Measurements from ENCODE around the gene PPP2R2C. TPM values are rescaled to one million over a fixed set of nuclear protein-coding genes. Genes with fewer than 3 reads are reported as not detected.

The PPP2R2C gene
- total and polyA plus RNA-seq, 12 donors: 0.14 to 10.6 (median 4.2) TPM

- Histone ChIP-seq H3K27me3 (no peaks in the 10 kb centered on the region), H3K4me1 (no peaks in the 10 kb centered on the region), H3K36me3 (peaks cover 0 to 97% (median 28%) of the 10 kb centered on the region in 9 donors), H3K27ac (no peak overlapping the region), H3K4me3 (no peak overlapping the region), H3K9me3 (no peaks in the 10 kb centered on the region)
- WGBS, 2 donors: 96 to 97% methylated on average over 15 of the region's 15 CpGs
- ATAC-seq: no peak
- intact Hi-C loops (cut with DNase I): no loop called here
- TF ChIP-seq, protein P1, sequence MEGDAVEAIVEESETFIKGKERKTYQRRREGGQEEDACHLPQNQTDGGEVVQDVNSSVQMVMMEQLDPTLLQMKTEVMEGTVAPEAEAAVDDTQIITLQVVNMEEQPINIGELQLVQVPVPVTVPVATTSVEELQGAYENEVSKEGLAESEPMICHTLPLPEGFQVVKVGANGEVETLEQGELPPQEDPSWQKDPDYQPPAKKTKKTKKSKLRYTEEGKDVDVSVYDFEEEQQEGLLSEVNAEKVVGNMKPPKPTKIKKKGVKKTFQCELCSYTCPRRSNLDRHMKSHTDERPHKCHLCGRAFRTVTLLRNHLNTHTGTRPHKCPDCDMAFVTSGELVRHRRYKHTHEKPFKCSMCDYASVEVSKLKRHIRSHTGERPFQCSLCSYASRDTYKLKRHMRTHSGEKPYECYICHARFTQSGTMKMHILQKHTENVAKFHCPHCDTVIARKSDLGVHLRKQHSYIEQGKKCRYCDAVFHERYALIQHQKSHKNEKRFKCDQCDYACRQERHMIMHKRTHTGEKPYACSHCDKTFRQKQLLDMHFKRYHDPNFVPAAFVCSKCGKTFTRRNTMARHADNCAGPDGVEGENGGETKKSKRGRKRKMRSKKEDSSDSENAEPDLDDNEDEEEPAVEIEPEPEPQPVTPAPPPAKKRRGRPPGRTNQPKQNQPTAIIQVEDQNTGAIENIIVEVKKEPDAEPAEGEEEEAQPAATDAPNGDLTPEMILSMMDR (IDR thresholded peaks at IDR 0.05): no peak
- no peak for DNase-seq
These were observed 183.5 kb downstream of the PPP2R2C start for GRCh38 chr4:6288871-6289270.

DNA sequence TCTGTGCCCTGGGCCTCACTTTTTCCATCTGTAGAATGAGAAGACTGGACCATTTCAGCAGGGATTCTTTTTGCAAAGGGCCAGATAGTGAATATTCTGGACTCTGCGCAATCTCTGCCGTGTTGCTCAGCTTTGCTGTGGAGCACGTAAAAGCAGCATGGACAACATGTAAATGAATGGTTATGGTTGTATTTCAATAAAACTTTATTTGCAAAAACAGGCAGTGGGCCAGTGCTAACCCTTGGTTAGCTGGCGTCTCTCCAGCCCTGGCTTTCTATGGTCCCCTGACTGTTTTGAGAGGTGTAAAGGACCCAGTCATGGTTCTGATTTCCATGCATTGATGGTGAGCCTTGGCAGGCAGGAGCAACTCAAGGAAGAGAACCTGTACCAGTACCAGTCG is 184.1 kb downstream of the PPP2R2C start:
- Histone ChIP-seq H3K36me3 (peaks cover 0 to 98% (median 23%) of the 10 kb centered on the region in 9 donors), H3K4me3 (no peak overlapping the region), H3K4me1 (peaks cover 0 to under 1% (median 0%) of the 10 kb centered on the region in 9 donors), H3K27ac (no peak overlapping the region), H3K9me3 (no peaks in the 10 kb centered on the region), H3K27me3 (no peaks in the 10 kb centered on the region)
- ATAC-seq (no peak), DNase-seq (no peak)
- intact Hi-C loops (cut with DNase I): no loop called here
- WGBS, 2 donors: 95 to 97% methylated on average over 5 of the region's 5 CpGs
- TF ChIP-seq, protein P1 (IDR thresholded peaks at IDR 0.05): no peak

DNA sequence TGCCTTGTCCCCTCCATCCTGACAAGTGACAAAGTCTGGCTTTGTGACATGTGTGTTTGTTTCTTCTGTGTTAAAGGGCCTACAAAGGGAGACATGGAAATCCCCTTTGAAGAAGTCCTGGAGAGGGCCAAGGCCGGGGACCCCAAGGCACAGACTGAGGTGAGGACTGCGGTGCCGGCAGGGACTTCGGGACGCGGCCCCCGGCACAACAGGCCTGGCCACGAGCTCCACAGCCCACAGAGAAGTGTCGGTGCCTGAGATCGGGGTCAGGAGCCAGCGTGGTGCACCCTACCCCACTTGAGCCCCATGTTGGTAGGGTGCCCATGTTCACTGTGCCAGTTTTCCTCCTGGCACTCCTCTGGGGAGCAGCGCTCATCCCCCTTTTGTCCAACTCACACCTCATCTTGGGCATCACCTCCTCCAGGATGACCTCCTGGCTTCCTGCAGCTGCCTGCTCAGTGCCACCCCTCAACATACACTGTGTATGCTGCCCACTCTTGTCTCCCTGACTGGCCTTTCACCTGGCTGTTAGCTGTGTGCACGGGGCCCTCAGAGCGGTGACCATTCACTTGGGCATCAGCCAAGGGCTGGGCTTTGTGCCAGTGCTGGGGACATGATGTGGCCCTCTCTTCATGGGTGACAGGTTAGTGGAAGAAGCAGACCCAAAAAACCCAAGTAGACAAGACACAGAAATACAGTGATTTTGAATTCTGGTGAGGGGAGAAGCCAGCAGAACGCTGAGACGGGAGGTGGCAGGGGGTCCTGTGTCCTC is 185.2 kb downstream of the PPP2R2C start:
- ATAC-seq (peak in 2 of 8 donors; percentile 25 to 29), DNase-seq (peak in 1 of 2 donors; percentile 45)
- Histone ChIP-seq H3K4me1 (peaks cover 4 to 12% (median 8%) of the 10 kb centered on the region in 9 donors), H3K36me3 (peaks cover 0 to 91% (median 19%) of the 10 kb centered on the region in 9 donors), H3K9me3 (no peaks in the 10 kb centered on the region), H3K27me3 (no peaks in the 10 kb centered on the region), H3K4me3 (no peak overlapping the region), H3K27ac (no peak overlapping the region)
- WGBS, 2 donors: 90 to 94% methylated on average over 16 of the region's 16 CpGs
- intact Hi-C loops (cut with DNase I): no loop called here
- TF ChIP-seq, protein P1 (IDR thresholded peaks at IDR 0.05): no peak

DNA sequence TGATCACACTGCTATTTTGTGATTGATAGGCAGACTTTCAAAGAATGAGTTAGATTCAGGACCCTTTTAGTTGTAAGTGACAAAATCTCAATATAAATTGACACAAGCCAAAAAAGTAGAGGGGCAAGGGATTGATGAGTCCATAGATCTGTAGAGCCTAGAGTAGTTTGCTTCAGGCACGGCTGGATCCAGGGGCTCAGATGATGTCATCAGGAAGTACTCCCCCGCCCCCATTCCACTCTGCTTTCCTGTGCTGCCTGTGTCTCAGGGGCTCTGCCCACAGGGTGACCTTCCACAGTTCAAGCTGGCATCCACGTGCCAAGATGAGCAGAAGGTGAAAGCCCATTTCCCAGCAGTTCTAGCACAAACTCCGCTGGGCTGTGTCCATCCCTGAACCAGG is 189.1 kb downstream of the PPP2R2C start:
- TF ChIP-seq, protein P1 (IDR thresholded peaks at IDR 0.05): no peak
- Histone ChIP-seq H3K27ac (no peak overlapping the region), H3K27me3 (no peaks in the 10 kb centered on the region), H3K4me3 (no peak overlapping the region), H3K9me3 (no peaks in the 10 kb centered on the region), H3K36me3 (peaks cover 0 to 73% (median 9%) of the 10 kb centered on the region in 9 donors), H3K4me1 (peaks cover 16 to 50% (median 37%) of the 10 kb centered on the region in 9 donors)
- DNase-seq: no peak
- WGBS, 2 donors: 87% methylated on average over 4 of the region's 4 CpGs
- no peak for ATAC-seq
- intact Hi-C loops (cut with DNase I): no loop called here
